GM12878 (cell line): ENCODE data around the gene COBLL1. TPM values are rescaled to one million over a fixed set of nuclear protein-coding genes. Genes with fewer than 3 reads are reported as not detected.

Experiments
- ATAC-seq: fragments of 200-7000 bp; cut with Tn5 transposase; 3 replicates; pipeline ENCODE4 v1.9.1; 2020; ENCODE audit warnings: mild to moderate bottlenecking, moderate library complexity
- BruUV-seq: library from RNA; stranded (reverse); fragments of 400-500 nt; replicated peaks from 2 replicates; lab custom pipeline; 2021; lab: Mats Ljungman, UMichigan
- CTCF ChIA-PET: fragments of 300-600 bp; sonication (Branson Sonifier 250); formaldehyde crosslinking; extraction: SDS; loops from one replicate; lab custom pipeline; 2021; ENCODE audit warnings: inconsistent platforms; lab: Yijun Ruan, JAX
- POLR2A ChIA-PET: fragments of 350-600 bp; formaldehyde crosslinking; extraction: SDS; loops from one replicate; lab custom pipeline; 2021; ENCODE audit warnings: inconsistent platforms; lab: Charles Lee
- RAD21 ChIA-PET: fragments of 300-600 bp; sonication (Branson Sonifier 250); formaldehyde crosslinking; loops from one replicate; lab custom pipeline; 2023; ENCODE audit warnings: antibody characterized with exemption; ENCODE audit not compliant: unreplicated experiment; lab: Charles Lee
- SMC1A ChIA-PET: fragments of 300-600 bp; sonication (Branson Sonifier 250); formaldehyde crosslinking; loops from one replicate; lab custom pipeline; 2023; ENCODE audit not compliant: unreplicated experiment, uncharacterized antibody; lab: Charles Lee
- DNase-seq: peaks from one replicate; pipeline ENCODE4 v3.0.0-alpha.2; 2011; ENCODE audit warnings: low read depth, low spot score
- FAIRE-seq: peaks from 3 replicates; lab custom pipeline; 2011; peaks lifted over from hg19 to GRCh38; lab: Jason Lieb, UNC
- H2AFZ ChIP-seq: 2 replicates; pipeline ENCODE4 v1.6.0; 2011; ENCODE audit warnings: low read depth, low read length, control low read depth; ENCODE audit not compliant: control insufficient read depth
- H3K27ac ChIP-seq: 2 replicates; pipeline ENCODE4 v1.5.1; 2011; ENCODE audit warnings: control low read depth; ENCODE audit not compliant: control insufficient read depth, insufficient read depth
- H3K27me3 ChIP-seq, 2 experiments: replicated peaks in 1 of 2; 2 replicates each; pipeline versions ENCODE4 v1.6.0 to v1.6.1; 2011; ENCODE audit warnings: low read length in 1 of 2; ENCODE audit not compliant: control insufficient read depth in 2 of 2, insufficient read depth in 2 of 2
- H3K36me3 ChIP-seq, 2 experiments: 2 replicates each; pipeline ENCODE4 v1.5.1; 2011; ENCODE audit warnings: low read length in 1 of 2; ENCODE audit not compliant: control insufficient read depth in 2 of 2, insufficient read depth in 2 of 2
- H3K4me1 ChIP-seq: 2 replicates; pipeline ENCODE4 v1.6.1; 2011; ENCODE audit warnings: mild to moderate bottlenecking, low read length, moderate library complexity, mixed read lengths; ENCODE audit not compliant: control insufficient read depth, insufficient read depth
- H3K4me2 ChIP-seq: 2 replicates; pipeline ENCODE4 v1.6.0; 2011; ENCODE audit warnings: control low read depth; ENCODE audit not compliant: control insufficient read depth, insufficient read depth
- H3K4me3 ChIP-seq: fragments of 200-600 bp; sonication (generic); 2 replicates; pipeline ENCODE4 v1.5.1; 2016
- H3K79me2 ChIP-seq: 2 replicates; pipeline ENCODE4 v1.6.0; 2011; ENCODE audit warnings: low read length; ENCODE audit not compliant: control insufficient read depth, insufficient read depth
- H3K9ac ChIP-seq: 2 replicates; pipeline ENCODE4 v1.8.0; 2011; ENCODE audit warnings: low read length, control low read depth, mixed read lengths; ENCODE audit not compliant: control insufficient read depth, insufficient read depth
- H3K9me3 ChIP-seq: replicated peaks from 3 replicates; pipeline ENCODE4 v1.5.1; 2011; ENCODE audit warnings: mild to moderate bottlenecking, low read length; ENCODE audit not compliant: control insufficient read depth, insufficient read depth
- H4K20me1 ChIP-seq: 2 replicates; pipeline ENCODE4 v1.6.0; 2011; ENCODE audit not compliant: control insufficient read depth, insufficient read depth
- CBX3 ChIP-seq: fragments of 200-600 bp; sonication (generic); IDR thresholded peaks from 2 replicates; pipeline ENCODE4 v1.6.1; 2016; ENCODE audit warnings: low read depth, borderline replicate concordance
- CHD2 ChIP-seq: IDR thresholded peaks from 2 replicates; pipeline ENCODE4 v1.6.1; 2011; ENCODE audit warnings: low read depth, low read length, improper control_type of control experiment, borderline replicate concordance
- HCFC1 ChIP-seq: fragments of 150-350 bp; IDR thresholded peaks from 2 replicates; pipeline ENCODE4 v1.6.1; 2014; ENCODE audit warnings: low read length
- JUNB ChIP-seq: IDR thresholded peaks from 2 replicates; pipeline ENCODE4 v1.6.1; 2016; ENCODE audit warnings: antibody characterized with exemption, mild to moderate bottlenecking
- KAT2A ChIP-seq: conservative IDR thresholded peaks from 2 replicates; pipeline ENCODE4 v1.6.1; 2011; ENCODE audit warnings: low read depth, low read length; ENCODE audit not compliant: control insufficient read depth
- PML ChIP-seq: IDR thresholded peaks from 2 replicates; pipeline ENCODE4 v1.6.1; 2012; ENCODE audit warnings: low read length, inconsistent platforms
- POLR2A ChIP-seq: IDR thresholded peaks from 2 replicates; pipeline ENCODE4 v1.6.1; 2011; ENCODE audit warnings: low read depth, mild to moderate bottlenecking, low read length
- RAD21 ChIP-seq: IDR thresholded peaks from 2 replicates; pipeline ENCODE4 v1.6.1; 2011; ENCODE audit warnings: mild to moderate bottlenecking, low read depth, low read length, moderate library complexity; ENCODE audit not compliant: insufficient read depth
- RELA ChIP-seq: fragments of 450-650 bp; IDR thresholded peaks from 2 replicates; pipeline ENCODE4 v1.8.0; 2014; ENCODE audit warnings: borderline replicate concordance; ENCODE audit not compliant: partially characterized antibody
- RUNX3 ChIP-seq: IDR thresholded peaks from 2 replicates; pipeline ENCODE4 v1.6.1; 2012; ENCODE audit warnings: low read length, inconsistent platforms
- SP1 ChIP-seq: IDR thresholded peaks from one replicate; pipeline ENCODE4 v1.6.1; 2011; ENCODE audit warnings: low read depth, low read length
- YBX1 ChIP-seq: fragments of 450-650 bp; IDR thresholded peaks from 2 replicates; pipeline ENCODE4 v1.6.1; 2016; ENCODE audit warnings: antibody characterized with exemption
- ZBTB11 ChIP-seq: fragments of 450-650 bp; formaldehyde crosslinking; IDR thresholded peaks from 2 replicates; pipeline ENCODE4 v1.5.0; 2022; ENCODE audit warnings: mild to moderate bottlenecking, missing genetic modification characterization
- ZBTB4 ChIP-seq: fragments of 450-650 bp; formaldehyde crosslinking; IDR thresholded peaks from 2 replicates; pipeline ENCODE4 v1.4.0; 2022; ENCODE audit warnings: mild to moderate bottlenecking, moderate library complexity
- ZNF274 ChIP-seq: IDR thresholded peaks from one replicate; pipeline ENCODE4 v1.8.0; 2011; ENCODE audit not compliant: insufficient read length, insufficient read depth
- WGBS: methylation state at CpG from one replicate; pipeline ENCODE4 v1.1.6; 2016; ENCODE audit warnings: low lambda C conversion rate; ENCODE audit not compliant: insufficient replicate concordance, insufficient coverage; ENCODE audit errors: missing lambda C conversion rate; 5-methylcytosine and 5-hydroxymethylcytosine counted together
- in situ Hi-C: fragments of 300-500 bp; cut with MboI; formaldehyde crosslinking; loops from 9 replicates; pipeline ENCODE4 v1.14.3; 2018; ENCODE audit warnings: mixed read lengths
- intact Hi-C: fragments of 100-400 bp; cut with micrococcal nuclease; formaldehyde crosslinking; loops from one replicate; pipeline ENCODE4 v1.14.2; 2022; ENCODE audit not compliant: unreplicated experiment
- polyA plus RNA-seq, 11 experiments: library from polyadenylated mRNA; depleted of rRNA in 4 of 11; unstranded in 6 of 11; stranded (reverse) in 5 of 11; fragments of >200 nt; fragmentation: Nextera tagmentation in 4 of 11; fragmentation: Illumina TruSeq in 1 of 11; extraction: Ambion mirVana in 4 of 11; extraction: Trizol in 1 of 11; gene quantifications; 1 replicate in 1 of 11; 2 replicates in 10 of 11; pipeline versions ENCODE4 v1.2.1 to v1.2.3, GENCODE V29; 2011 to 2016; ENCODE audit warnings: inconsistent platforms in 2 of 11, missing spikeins in 2 of 11, low read depth in 1 of 11
- total RNA-seq, 4 experiments: library from RNA; depleted of rRNA in 3 of 4; stranded (reverse); fragments of >200 nt in 3 of 4; fragmentation: Illumina TruSeq in 1 of 4; extraction: Trizol in 1 of 4; gene quantifications; 2 replicates each; pipeline versions ENCODE4 v1.2.1 to v1.2.3, GENCODE V29; 2013 to 2021
- TF ChIP-seq, protein P1 (sequence below): IDR thresholded peaks from 2 replicates; pipeline ENCODE4 v1.6.1; 2012; ENCODE audit warnings: low read length, inconsistent platforms
- TF ChIP-seq, protein P2 (sequence below): IDR thresholded peaks from 2 replicates; pipeline ENCODE4 v1.6.1; 2011; ENCODE audit warnings: borderline replicate concordance, low read depth, mild to moderate bottlenecking, moderate library complexity, mixed read lengths, low read length; ENCODE audit not compliant: insufficient read depth; ENCODE audit errors: extremely low read length

COBLL1 gene
- total and polyA plus RNA-seq, 10 of the 15 experiments (the other 5 are each of a cell fraction or from before 2014, with no cell fraction given): 0.46 TPM; not detected in 9

- intact Hi-C loops (no loop called here), in situ Hi-C loops (no loop called here)
- no peak overlapping the region for H3K27ac ChIP-seq
- no peak for ATAC-seq
- WGBS: 79% methylated on average over 3 of the region's 3 CpGs
- ChIA-PET SMC1A (no interaction called here), POLR2A (no interaction called here), RAD21 (no interaction called here), CTCF (no interaction called here)
- no peak overlapping the region for H3K9ac ChIP-seq
- no peaks in the 10 kb centered on the region for H3K4me1 ChIP-seq
- H4K20me1 ChIP-seq: no peaks in the 10 kb centered on the region
- no peaks in the 10 kb centered on the region for H3K9me3 ChIP-seq
- DNase-seq: no peak
- no peak overlapping the region for H2AFZ ChIP-seq
- H3K4me2 ChIP-seq: no peak overlapping the region
- H3K4me3 ChIP-seq: no peak overlapping the region
- TF ChIP-seq ZBTB11 (CRISPR knock-in tag) (no peak), KAT2A (no peak), SP1 (no peak), RUNX3 (no peak), CHD2 (no peak), RAD21 (no peak), PML (no peak), ZNF274 (no peak), RELA (no peak), JUNB (no peak), POLR2A (no peak), HCFC1 (no peak), CBX3 (no peak), ZBTB4 (no peak), YBX1 (no peak)
- TF ChIP-seq, protein P1, sequence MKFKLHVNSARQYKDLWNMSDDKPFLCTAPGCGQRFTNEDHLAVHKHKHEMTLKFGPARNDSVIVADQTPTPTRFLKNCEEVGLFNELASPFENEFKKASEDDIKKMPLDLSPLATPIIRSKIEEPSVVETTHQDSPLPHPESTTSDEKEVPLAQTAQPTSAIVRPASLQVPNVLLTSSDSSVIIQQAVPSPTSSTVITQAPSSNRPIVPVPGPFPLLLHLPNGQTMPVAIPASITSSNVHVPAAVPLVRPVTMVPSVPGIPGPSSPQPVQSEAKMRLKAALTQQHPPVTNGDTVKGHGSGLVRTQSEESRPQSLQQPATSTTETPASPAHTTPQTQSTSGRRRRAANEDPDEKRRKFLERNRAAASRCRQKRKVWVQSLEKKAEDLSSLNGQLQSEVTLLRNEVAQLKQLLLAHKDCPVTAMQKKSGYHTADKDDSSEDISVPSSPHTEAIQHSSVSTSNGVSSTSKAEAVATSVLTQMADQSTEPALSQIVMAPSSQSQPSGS: no peak
- TF ChIP-seq, protein P2, sequence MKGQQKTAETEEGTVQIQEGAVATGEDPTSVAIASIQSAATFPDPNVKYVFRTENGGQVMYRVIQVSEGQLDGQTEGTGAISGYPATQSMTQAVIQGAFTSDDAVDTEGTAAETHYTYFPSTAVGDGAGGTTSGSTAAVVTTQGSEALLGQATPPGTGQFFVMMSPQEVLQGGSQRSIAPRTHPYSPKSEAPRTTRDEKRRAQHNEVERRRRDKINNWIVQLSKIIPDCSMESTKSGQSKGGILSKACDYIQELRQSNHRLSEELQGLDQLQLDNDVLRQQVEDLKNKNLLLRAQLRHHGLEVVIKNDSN: no peak
- BruUV-seq: no TSS peak
- H3K36me3 ChIP-seq: no peaks in the 10 kb centered on the region
- no peak for FAIRE-seq
- H3K79me2 ChIP-seq: no peaks in the 10 kb centered on the region
- H3K27me3 ChIP-seq: no peaks in the 10 kb centered on the region
These were observed 149.5 kb downstream of the COBLL1 start for GRCh38 chr2:164692114-164692513.
